Skeletal muscle satellite cell (primary cell): ENCODE results near the gene FBH1.

ENCODE experiments used
- H3K27me3 ChIP-seq: 2 replicates; pipeline ENCODE4 v1.7.0; 2013; ENCODE audit warnings: low read length; ENCODE audit not compliant: control insufficient read depth, insufficient read depth
- H3K36me3 ChIP-seq: 2 replicates; pipeline ENCODE4 v1.7.0; 2013; ENCODE audit warnings: mild to moderate bottlenecking, control low read depth, low read length; ENCODE audit not compliant: insufficient read depth
- H3K4me1 ChIP-seq: 2 replicates; pipeline ENCODE4 v1.7.0; 2013; ENCODE audit warnings: low read length; ENCODE audit not compliant: control insufficient read depth, insufficient read depth
- H3K4me2 ChIP-seq: 2 replicates; pipeline ENCODE4 v1.7.0; 2013; ENCODE audit warnings: mild to moderate bottlenecking, low read length
- H3K4me3 ChIP-seq: 2 replicates; pipeline ENCODE4 v1.7.0; 2013; ENCODE audit warnings: low read length
- H3K9ac ChIP-seq: 2 replicates; pipeline ENCODE4 v1.7.0; 2013; ENCODE audit warnings: mild to moderate bottlenecking, low read depth, low read length, moderate library complexity
- H3K9me3 ChIP-seq: replicated peaks from 2 replicates; pipeline ENCODE4 v1.7.0; 2013; ENCODE audit warnings: mild to moderate bottlenecking, control low read depth, low read length

The FBH1 gene

DNA sequence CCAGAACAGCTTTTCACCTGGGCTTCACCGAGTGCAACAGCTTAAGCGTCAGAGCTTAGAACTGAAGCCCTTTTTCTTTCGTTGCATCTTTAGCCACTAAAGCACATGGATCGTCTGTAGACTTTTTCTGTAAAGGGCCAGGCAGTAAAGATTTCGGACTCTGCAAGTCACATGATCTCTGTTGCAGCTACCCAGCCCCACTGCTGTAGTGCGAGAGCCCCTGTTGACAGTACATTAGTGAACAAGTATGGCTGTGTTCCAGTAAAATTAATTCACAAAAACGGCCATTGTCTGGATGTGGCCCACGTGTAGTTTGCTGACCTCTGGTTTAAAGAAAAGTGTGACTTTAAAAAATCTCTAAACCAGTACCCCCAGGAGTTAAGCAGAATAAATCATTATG lies 39.4 kb downstream of the FBH1 start:
- H3K4me3 ChIP-seq, result no peak overlapping the region
- H3K27me3 ChIP-seq, result no peaks in the 10 kb centered on the region
- H3K36me3 ChIP-seq, result peaks cover 60% of the 10 kb centered on the region
- no peak overlapping the region for H3K4me2 ChIP-seq
- H3K4me1 ChIP-seq, result peaks cover 15% of the 10 kb centered on the region
- no peaks in the 10 kb centered on the region for H3K9me3 ChIP-seq
- H3K9ac ChIP-seq, result no peak overlapping the region

DNA sequence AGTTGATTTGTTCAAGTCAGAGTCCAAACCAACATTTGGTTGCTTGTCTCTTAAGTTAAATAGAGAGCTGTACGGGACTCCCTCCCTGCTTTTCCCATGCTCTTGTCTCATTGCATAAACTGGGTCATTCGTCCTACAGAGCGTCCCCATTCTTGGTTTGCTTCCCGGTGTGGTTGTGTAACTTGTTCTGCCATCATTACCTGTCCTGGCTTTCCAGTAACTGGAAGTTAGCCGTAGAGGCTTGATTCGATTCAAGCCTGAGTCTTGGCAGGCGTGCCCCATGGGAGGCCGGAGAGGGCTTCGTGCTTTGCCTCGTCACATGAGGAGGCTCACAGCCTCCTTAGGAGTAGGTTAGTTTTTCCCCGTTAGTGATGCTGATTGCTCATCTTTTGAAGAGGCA lies 40.2 kb downstream of the FBH1 start:
- H3K4me2 ChIP-seq, result no peak overlapping the region
- no peak overlapping the region for H3K9ac ChIP-seq
- H3K9me3 ChIP-seq, result no peaks in the 10 kb centered on the region
- H3K36me3 ChIP-seq, result peaks cover 57% of the 10 kb centered on the region
- no peaks in the 10 kb centered on the region for H3K27me3 ChIP-seq
- H3K4me3 ChIP-seq, result no peak overlapping the region
- peaks cover 15% of the 10 kb centered on the region for H3K4me1 ChIP-seq

- no peak overlapping the region for H3K4me3 ChIP-seq
- peaks cover 61% of the 10 kb centered on the region for H3K36me3 ChIP-seq
- H3K9ac ChIP-seq, result no peak overlapping the region
- H3K27me3 ChIP-seq, result no peaks in the 10 kb centered on the region
- H3K4me2 ChIP-seq, result no peak overlapping the region
- peaks cover 5% of the 10 kb centered on the region for H3K4me1 ChIP-seq
- no peaks in the 10 kb centered on the region for H3K9me3 ChIP-seq
These were observed 42.3 kb downstream of the FBH1 start for GRCh38 chr10:5932345-5932744.

DNA sequence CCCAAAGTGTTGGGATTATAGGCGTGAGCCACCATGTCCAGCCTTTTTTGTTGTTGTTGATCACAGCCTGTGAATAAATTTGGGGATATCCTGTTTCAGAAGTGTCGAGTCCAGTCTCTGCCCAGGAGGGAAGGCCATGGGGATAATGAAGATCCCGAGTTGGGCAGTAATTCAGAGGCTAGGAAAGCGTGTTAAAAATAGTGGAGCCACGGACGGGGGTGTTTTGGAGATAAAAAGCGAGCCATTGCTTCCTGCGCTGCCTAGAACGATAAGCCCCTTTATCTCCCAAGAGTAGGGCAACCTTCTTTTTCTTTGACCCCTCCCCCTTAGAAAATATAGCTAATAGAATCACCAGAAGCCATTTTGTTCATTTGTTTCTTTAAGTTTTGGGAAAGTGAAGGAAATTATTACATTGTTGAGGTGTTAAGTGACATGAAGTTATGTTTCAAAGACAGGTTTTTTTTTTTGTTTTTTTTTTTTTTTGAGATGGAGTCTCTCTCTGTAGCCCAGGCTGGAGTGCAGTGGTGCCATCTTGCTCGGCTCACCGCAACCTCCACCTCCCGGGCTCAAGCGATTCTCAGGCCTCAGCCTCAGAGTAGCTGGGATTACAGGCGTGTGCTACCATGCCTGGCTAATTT lies 44.0 kb downstream of the FBH1 start:
- Histone ChIP-seq H3K9me3 (no peaks in the 10 kb centered on the region), H3K4me3 (no peak overlapping the region), H3K27me3 (no peaks in the 10 kb centered on the region), H3K36me3 (peaks cover 66% of the 10 kb centered on the region), H3K9ac (no peak overlapping the region), H3K4me2 (no peak overlapping the region), H3K4me1 (no peaks in the 10 kb centered on the region)

GRCh38 chr10:5935628-5936027 lies 45.6 kb downstream of the FBH1 start:
- Histone ChIP-seq H3K4me1 (no peaks in the 10 kb centered on the region), H3K4me2 (no peak overlapping the region), H3K9ac (no peak overlapping the region), H3K4me3 (no peak overlapping the region), H3K36me3 (peaks cover 50% of the 10 kb centered on the region), H3K9me3 (no peaks in the 10 kb centered on the region), H3K27me3 (no peaks in the 10 kb centered on the region)

GRCh38 chr10:5937016-5937415 lies 47.0 kb downstream of the FBH1 start:
- no peak overlapping the region for H3K9ac ChIP-seq
- H3K27me3 ChIP-seq, result no peaks in the 10 kb centered on the region
- no peak overlapping the region for H3K4me3 ChIP-seq
- H3K4me1 ChIP-seq, result no peaks in the 10 kb centered on the region
- H3K4me2 ChIP-seq, result no peak overlapping the region
- peaks cover 43% of the 10 kb centered on the region for H3K36me3 ChIP-seq
- no peaks in the 10 kb centered on the region for H3K9me3 ChIP-seq

DNA sequence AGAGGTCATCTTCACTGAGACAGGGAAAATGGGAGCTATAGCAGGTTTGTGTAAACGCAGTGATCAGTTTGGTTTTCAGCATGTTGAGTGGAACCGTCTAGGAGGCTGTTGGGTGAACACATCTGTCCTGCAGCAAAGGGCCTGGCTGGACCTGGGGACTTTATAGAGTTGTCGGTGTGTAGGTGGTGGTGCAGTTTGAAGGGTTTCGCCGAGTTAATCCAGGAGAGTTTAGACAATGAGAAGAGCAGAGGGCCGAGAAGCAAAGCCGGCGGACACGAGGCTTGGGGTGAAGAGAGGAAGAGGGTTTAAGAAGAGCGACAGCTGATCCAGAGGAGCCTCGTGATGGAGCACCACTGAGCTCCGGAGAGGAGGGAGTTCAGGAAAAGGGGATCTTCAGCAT lies 48.2 kb downstream of the FBH1 start:
- Histone ChIP-seq H3K27me3 (no peaks in the 10 kb centered on the region), H3K9ac (no peak overlapping the region), H3K4me1 (peaks cover 4% of the 10 kb centered on the region), H3K4me2 (no peak overlapping the region), H3K36me3 (peaks cover 37% of the 10 kb centered on the region), H3K9me3 (no peaks in the 10 kb centered on the region), H3K4me3 (no peak overlapping the region)

- H3K27me3 ChIP-seq, result no peaks in the 10 kb centered on the region
- no peaks in the 10 kb centered on the region for H3K9me3 ChIP-seq
- H3K4me2 ChIP-seq, result no peak overlapping the region
- no peak overlapping the region for H3K4me3 ChIP-seq
- H3K9ac ChIP-seq, result no peak overlapping the region
- peaks cover 29% of the 10 kb centered on the region for H3K36me3 ChIP-seq
- peaks cover 29% of the 10 kb centered on the region for H3K4me1 ChIP-seq
These were observed 50.8 kb downstream of the FBH1 start for GRCh38 chr10:5940807-5941218.

- H3K9ac ChIP-seq, result no peak overlapping the region
These were observed 51.5 kb downstream of the FBH1 start for GRCh38 chr10:5941579-5941978.

DNA sequence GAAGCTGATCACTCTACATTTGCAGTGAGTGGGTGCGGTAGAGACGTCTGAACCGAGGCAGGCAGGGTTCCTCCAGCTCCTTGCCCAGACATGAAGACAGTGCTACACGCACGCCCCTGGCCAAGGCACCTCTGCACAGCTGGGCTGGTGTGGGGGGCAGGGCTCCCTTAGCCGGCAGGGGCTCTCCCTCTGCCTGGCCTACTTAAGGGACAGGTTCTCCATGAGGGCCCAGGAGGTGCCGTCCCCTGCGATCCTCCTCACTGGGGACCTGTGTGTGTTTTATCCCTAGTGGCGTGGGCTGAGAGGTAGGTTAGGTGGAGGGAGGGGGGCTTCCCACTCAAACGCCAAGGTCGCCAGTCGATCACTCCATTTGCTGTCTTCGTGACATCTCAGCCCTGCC lies 52.0 kb downstream of the FBH1 start:
- no peak overlapping the region for H3K4me3 ChIP-seq
- H3K9ac ChIP-seq, result no peak overlapping the region
- H3K36me3 ChIP-seq, result peaks cover 18% of the 10 kb centered on the region
- peaks cover 35% of the 10 kb centered on the region for H3K4me1 ChIP-seq
- H3K27me3 ChIP-seq, result no peaks in the 10 kb centered on the region
- no peaks in the 10 kb centered on the region for H3K9me3 ChIP-seq
- H3K4me2 ChIP-seq, result no peak overlapping the region

More at GRCh38 chr10:5941579-5941978, 51.5 kb downstream of the FBH1 start:
- Histone ChIP-seq H3K27me3 (no peaks in the 10 kb centered on the region), H3K4me3 (no peak overlapping the region), H3K4me2 (no peak overlapping the region), H3K4me1 (peaks cover 35% of the 10 kb centered on the region), H3K9me3 (no peaks in the 10 kb centered on the region), H3K36me3 (peaks cover 22% of the 10 kb centered on the region)

GRCh38 chr10:5942474-5942873 lies 52.4 kb downstream of the FBH1 start:
- peaks cover 14% of the 10 kb centered on the region for H3K36me3 ChIP-seq
- H3K27me3 ChIP-seq, result no peaks in the 10 kb centered on the region
- no peaks in the 10 kb centered on the region for H3K9me3 ChIP-seq
- no peak overlapping the region for H3K4me3 ChIP-seq
- H3K4me2 ChIP-seq, result no peak overlapping the region
- H3K9ac ChIP-seq, result no peak overlapping the region
- peaks cover 35% of the 10 kb centered on the region for H3K4me1 ChIP-seq

DNA sequence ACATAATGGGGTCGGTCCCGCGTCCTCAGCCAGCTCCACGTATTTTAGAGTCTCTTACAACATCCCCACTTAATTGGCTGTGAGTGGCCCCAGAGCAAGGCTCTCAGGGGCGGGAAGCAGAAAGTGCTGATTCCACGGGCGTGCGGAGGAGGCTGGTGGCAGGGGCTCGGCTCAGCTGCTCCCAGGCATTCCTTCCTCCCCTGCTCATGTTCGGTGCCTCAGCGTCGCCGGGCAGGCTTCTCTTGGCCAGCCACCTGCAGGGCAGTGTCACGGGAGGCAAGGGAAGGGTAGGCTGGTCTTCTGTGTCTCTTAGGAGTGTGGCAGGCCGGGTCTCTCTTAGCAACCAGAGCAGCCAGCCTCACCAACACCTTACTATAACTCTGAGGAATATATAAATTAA lies 53.5 kb downstream of the FBH1 start:
- Histone ChIP-seq H3K27me3 (no peaks in the 10 kb centered on the region), H3K4me3 (peak overlapping the region; percentile 9), H3K9me3 (no peaks in the 10 kb centered on the region), H3K4me1 (peaks cover 35% of the 10 kb centered on the region), H3K4me2 (peak overlapping the region; percentile 64), H3K9ac (peak overlapping the region; percentile 75), H3K36me3 (peaks cover 3% of the 10 kb centered on the region)
